NCI-H2227 treated with DMSO at 0.1 percent for 48 hours (cell line): ENCODE data around the gene KRTAP3-2.

Experiments used
- DNase-seq: peaks from one replicate; lab custom pipeline; 2025; lab: John Stamatoyannopoulos, UW

The KRTAP3-2 gene

GRCh38 chr17:40963838-40964237, 35.9 kb downstream of the KRTAP3-2 start:
- no peak for DNase-seq

GRCh38 chr17:40962059-40962561, 37.6 kb downstream of the KRTAP3-2 start:
- no peak for DNase-seq

- DNase-seq: no peak
Observed at GRCh38 chr17:40961591-40961990, 38.1 kb downstream of the KRTAP3-2 start.

- no peak for DNase-seq
Observed at GRCh38 chr17:40960144-40960543, 39.6 kb downstream of the KRTAP3-2 start.

- DNase-seq: no peak
Observed at GRCh38 chr17:40958086-40958953, 41.4 kb downstream of the KRTAP3-2 start.

GRCh38 chr17:40956401-40957254, 43.1 kb downstream of the KRTAP3-2 start:
- peak; percentile 29 for DNase-seq

- DNase-seq: no peak
Observed at GRCh38 chr17:40953881-40954280, 45.8 kb downstream of the KRTAP3-2 start.

- no peak for DNase-seq
Observed at GRCh38 chr17:40952661-40953060, 47.0 kb downstream of the KRTAP3-2 start.

GRCh38 chr17:40952154-40952553, 47.6 kb downstream of the KRTAP3-2 start:
- DNase-seq: no peak

GRCh38 chr17:40951011-40951622, 48.6 kb downstream of the KRTAP3-2 start:
- DNase-seq: no peak

- peak; percentile 12 for DNase-seq
Observed at GRCh38 chr17:40950176-40950575, 49.5 kb downstream of the KRTAP3-2 start.

- peak; percentile 26 for DNase-seq
Observed at GRCh38 chr17:40949418-40949817, 50.3 kb downstream of the KRTAP3-2 start.
